Daoy (cell line): ENCODE data around the gene IL10RB. TPM values are rescaled to one million over a fixed set of nuclear protein-coding genes. Genes with fewer than 3 reads are reported as not detected.

Experiments
- DNase-seq: peaks from one replicate; pipeline ENCODE4 v3.0.0-alpha.2; 2015; ENCODE audit warnings: low read depth
- total RNA-seq: library from RNA; depleted of rRNA; stranded (reverse); fragments of >200 nt; shearing (Covaris generic); gene quantifications from 2 replicates; pipeline ENCODE4 v1.2.3, GENCODE V29; 2014; rRNA removed

The IL10RB gene
- total RNA-seq, 1 experiment from 2014 or later, result 26.5 TPM

- DNase-seq, result no peak
Measured at GRCh38 chr21:33330726-33331125, 64.6 kb downstream of the IL10RB start.

GRCh38 chr21:33332143-33332542 is 66.0 kb downstream of the IL10RB start:
- DNase-seq, result no peak

DNA sequence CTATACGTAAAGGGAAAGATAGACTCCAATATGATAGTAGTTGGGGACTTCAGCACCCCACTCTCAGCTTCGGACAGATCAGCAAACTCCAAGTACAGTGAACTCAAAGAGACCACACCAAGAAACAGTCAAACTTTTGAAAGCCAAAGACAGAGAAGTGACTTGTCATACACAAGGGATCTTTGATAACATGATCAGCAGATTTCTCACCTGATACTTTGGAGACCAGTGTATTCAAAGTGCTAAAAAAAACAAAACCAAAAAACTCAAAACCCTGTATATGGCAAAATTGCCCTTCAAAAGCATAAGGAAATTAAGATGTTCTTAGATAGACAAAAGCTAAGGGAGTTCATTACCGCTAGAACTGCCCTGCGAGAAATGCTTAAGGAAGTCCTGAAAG is 68.0 kb downstream of the IL10RB start:
- DNase-seq, result no peak

DNA sequence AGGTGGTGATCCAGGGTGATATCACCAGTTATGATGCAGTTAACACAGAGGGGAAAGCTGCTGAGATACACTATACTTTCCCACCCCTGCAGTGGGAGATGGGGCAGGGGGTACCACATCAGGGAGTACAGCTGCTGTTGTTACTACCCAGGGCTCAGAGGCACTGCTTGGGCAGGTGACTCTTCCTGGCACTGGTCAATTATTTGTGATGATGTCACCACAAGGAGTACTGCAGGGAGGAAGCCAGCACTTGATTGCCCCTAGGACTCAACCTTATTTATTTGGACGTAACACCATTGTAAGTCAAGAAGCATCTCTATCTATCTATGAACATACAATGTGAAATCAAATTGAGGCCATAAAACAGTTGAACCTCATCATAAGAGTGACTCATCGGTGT is 68.7 kb downstream of the IL10RB start:
- DNase-seq, result no peak

DNA sequence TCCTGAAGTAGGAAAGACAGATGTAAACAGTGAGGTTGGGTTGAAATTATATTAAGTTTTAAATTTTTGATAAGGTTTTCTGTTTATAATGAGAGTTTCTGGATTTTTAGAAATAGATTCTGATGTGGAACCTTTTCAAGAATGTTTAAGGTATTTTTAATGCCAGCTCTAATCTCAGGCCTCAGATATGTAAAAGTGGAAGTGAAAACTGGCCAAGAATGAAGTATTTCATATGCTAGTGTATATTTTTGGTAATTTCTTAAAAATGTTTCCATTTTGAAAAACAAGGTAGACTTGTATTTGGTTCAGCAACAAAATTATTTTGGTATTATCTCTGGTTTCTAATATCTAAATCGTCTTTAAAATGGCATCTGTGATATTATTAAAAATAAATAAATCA is 73.0 kb downstream of the IL10RB start:
- DNase-seq, result no peak

- DNase-seq, result no peak
Measured at GRCh38 chr21:33339918-33340317, 73.8 kb downstream of the IL10RB start.

DNA sequence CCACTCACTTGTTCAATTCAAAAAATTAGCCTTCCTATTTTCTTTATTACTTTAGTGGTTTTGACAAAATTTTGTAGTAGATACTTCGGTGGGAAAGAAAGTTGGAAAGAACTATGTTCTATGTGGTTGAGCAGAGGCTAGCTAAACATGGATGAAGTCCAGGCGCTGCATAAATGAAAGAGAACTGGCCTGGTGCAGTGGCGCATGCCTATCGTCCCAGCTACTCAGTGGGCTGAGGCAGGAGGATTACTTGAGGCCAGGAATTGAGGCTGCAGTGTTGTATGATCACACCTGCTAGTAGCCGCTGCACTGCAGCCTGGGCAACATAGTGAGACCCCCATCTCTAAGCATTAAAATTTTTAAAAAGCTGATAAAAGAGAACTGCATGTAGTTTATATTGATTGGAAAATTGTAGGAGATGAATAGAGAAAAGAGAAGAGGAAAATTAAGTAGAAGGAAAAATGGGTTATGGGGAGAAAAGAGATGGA is 79.6 kb downstream of the IL10RB start:
- DNase-seq, result no peak

Other genes starting within 250 kb of the IL10RB start
- gene OLIG2, start 240.4 kb upstream of the IL10RB start, total RNA-seq, result 1.3 and 3.1 TPM in 2 replicates
- not detected in 2 replicates for gene OLIG1, start 196.2 kb upstream of the IL10RB start, total RNA-seq
- gene IFNAR2, start 36.4 kb upstream of the IL10RB start, total RNA-seq, result 4.7 and 8.0 TPM in 2 replicates
- gene IFNAR1, start 58.6 kb downstream of the IL10RB start, total RNA-seq, result 18.5 and 45.2 TPM in 2 replicates
- 99.0 and 108 TPM in 2 replicates for gene IFNGR2, start 137.0 kb downstream of the IL10RB start, total RNA-seq
- gene TMEM50B, start 213.6 kb downstream of the IL10RB start, total RNA-seq, result 34.9 and 39.4 TPM in 2 replicates
- gene DNAJC28, start 225.3 kb downstream of the IL10RB start, total RNA-seq, result 0.80 and 2.6 TPM in 2 replicates